ENCODE data around the gene AATK. TPM values are rescaled to one million over a fixed set of nuclear protein-coding genes. Genes with fewer than 3 reads are reported as not detected.
A peak's percentile ranks its signal among the peaks of the same experiment; 100 is the strongest.

Gene AATK
- total and polyA plus RNA-seq, 2 of the 4 experiments (the other 2 are of a cell fraction) = under 0.01 to 0.21 TPM

GRCh38 chr17:81150377-81151077 lies 15.5 kb downstream of the AATK start:
- no peak for DNase-seq
- H3K56ac ChIP-seq (ENCODE audit: extremely low read depth, insufficient read depth, low read length) = no peak overlapping the region
- H2AK9ac ChIP-seq (replicated peaks; ENCODE audit: low read depth, low read length, poor library complexity) = peak overlapping the region; percentile 42
- dilution Hi-C loops (cut with HindIII; ENCODE audit: low sequenced_read_pairs, unreplicated experiment) (no loop called here), in situ Hi-C loops (cut with MboI; ENCODE audit: low sequenced_read_pairs) (no loop called here), intact Hi-C loops (cut with micrococcal nuclease) (no loop called here)
- no peaks in the 10 kb centered on the region for H3K9me1 ChIP-seq (ENCODE audit: insufficient read depth, low read length)
- no peak overlapping the region for H4K91ac ChIP-seq (ENCODE audit: insufficient read depth, low read depth, low read length)
- H3K14ac ChIP-seq (replicated peaks; ENCODE audit: low read depth, low read length) = no peak overlapping the region
- H3K79me1 ChIP-seq (ENCODE audit: low read depth in 1 of 2, low read length in 2 of 2) = no peaks in the 10 kb centered on the region
- H3K27me3 ChIP-seq (ENCODE audit: control insufficient read depth, insufficient read depth, low read length) = peaks cover 31% of the 10 kb centered on the region
- H3K4ac ChIP-seq (ENCODE audit: low read depth, low read length) = no peak overlapping the region
- no peak overlapping the region for H3K18ac ChIP-seq (ENCODE audit: low read depth, low read length)
- H4K8ac ChIP-seq (ENCODE audit: low read depth in 2 of 2, low read length in 2 of 2) = no peak overlapping the region
- TF ChIP-seq RFX5 (IDR thresholded peaks at IDR 0.05; ENCODE audit: low read depth, low read length) = no peak
- no TSS peak for BruUV-seq (replicated peaks)
- H3K9ac ChIP-seq (ENCODE audit: low read depth, low read length) = no peak overlapping the region
- no peak overlapping the region for H3K4me2 ChIP-seq (ENCODE audit: low read depth, low read length)
- no peak overlapping the region for H2BK5ac ChIP-seq (ENCODE audit: low read depth, low read length, poor library complexity, severe bottlenecking)
- no peak for ATAC-seq (ENCODE audit: low read depth)
- H3K36me3 ChIP-seq (ENCODE audit: control insufficient read depth, insufficient read depth, low read length) = no peaks in the 10 kb centered on the region
- no peaks in the 10 kb centered on the region for H3K9me3 ChIP-seq (ENCODE audit: control insufficient read depth, insufficient read depth, low read length)
- no peak overlapping the region for H2BK15ac ChIP-seq (ENCODE audit: low read depth, low read length)
- H4K5ac ChIP-seq (ENCODE audit: low read depth, low read length) = no peak overlapping the region
- ChIA-PET POLR2A (ENCODE audit: unreplicated experiment) (no interaction called here), CTCF (no interaction called here)
- no peaks in the 10 kb centered on the region for H3K4me1 ChIP-seq (ENCODE audit: control insufficient read depth, insufficient read depth, low read length)
- no peak overlapping the region for H2AFZ ChIP-seq (replicated peaks; ENCODE audit: low read length, poor library complexity)
- H2AK5ac ChIP-seq (ENCODE audit: low read depth, low read length) = no peak overlapping the region
- no peak overlapping the region for H3K4me3 ChIP-seq (ENCODE audit: insufficient read depth, low read depth, low read length)
- 53% methylated on average over 4 of the region's 14 CpGs; no CpG with 5 or more reads in 1 of the 2 experiments for WGBS, 2 experiments (ENCODE audit: extremely low coverage in 2 of 2, insufficient read length in 1 of 2)
- no peak overlapping the region for H3K23ac ChIP-seq (ENCODE audit: low read depth, low read length)
- no peaks in the 10 kb centered on the region for H4K20me1 ChIP-seq (ENCODE audit: insufficient read depth, low read length)
- no peak overlapping the region for H2BK120ac ChIP-seq (ENCODE audit: low read depth, low read length)
- no peak overlapping the region for H3K27ac ChIP-seq (ENCODE audit: insufficient read depth, low read length)
- no peak overlapping the region for H2BK20ac ChIP-seq (ENCODE audit: low read depth, low read length)

All from IMR-90 (cell line).